PFSK-1 (cell line): ENCODE measurements around the gene PGLYRP4.

Experiments
- FOXP2 ChIP-seq: optimal IDR thresholded peaks from 2 replicates; pipeline ENCODE3; 2011; ENCODE audit warnings: borderline replicate concordance, control low read depth, inconsistent platforms; ENCODE audit not compliant: insufficient read depth; ENCODE audit errors: extremely low read length, extremely low read depth
- POLR2AphosphoS5 ChIP-seq: IDR thresholded peaks from 2 replicates; pipeline ENCODE4 v1.6.1; 2012; ENCODE audit warnings: low read depth, mild to moderate bottlenecking, control low read depth, low read length, moderate library complexity
- TF ChIP-seq, protein P1 (sequence below), 2 experiments: IDR thresholded peaks; 2 replicates each; pipeline versions ENCODE4 v1.6.1 to v1.8.0; 2011 to 2012; ENCODE audit warnings: low read depth in 2 of 2, low read length in 2 of 2, control low read depth in 1 of 2, inconsistent platforms in 1 of 2, mild to moderate bottlenecking in 1 of 2, moderate library complexity in 1 of 2; ENCODE audit not compliant: insufficient read depth in 1 of 2

DNA sequence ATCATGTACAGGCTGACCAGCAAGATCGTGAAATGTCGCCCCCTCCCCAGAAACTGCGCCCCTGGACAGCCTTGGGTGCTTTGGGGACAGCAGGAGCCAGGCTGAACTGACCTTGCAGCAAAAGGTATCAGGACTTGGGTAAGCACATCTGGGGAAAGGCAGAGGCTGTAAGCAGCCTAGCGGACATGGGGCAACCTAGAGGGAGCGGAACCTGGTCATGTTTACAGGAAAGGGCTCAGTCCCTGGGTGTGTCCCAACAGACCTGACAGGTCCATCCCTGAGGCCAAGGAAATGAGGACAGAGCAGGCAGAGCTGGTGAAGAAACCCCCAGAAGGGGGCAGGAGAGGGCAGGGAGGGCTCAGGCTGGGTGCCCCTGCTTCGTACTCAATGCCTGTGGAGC is 45.3 kb upstream of the PGLYRP4 start:
- TF ChIP-seq POLR2AphosphoS5 (no peak), FOXP2 (no peak)
- TF ChIP-seq, protein P1, sequence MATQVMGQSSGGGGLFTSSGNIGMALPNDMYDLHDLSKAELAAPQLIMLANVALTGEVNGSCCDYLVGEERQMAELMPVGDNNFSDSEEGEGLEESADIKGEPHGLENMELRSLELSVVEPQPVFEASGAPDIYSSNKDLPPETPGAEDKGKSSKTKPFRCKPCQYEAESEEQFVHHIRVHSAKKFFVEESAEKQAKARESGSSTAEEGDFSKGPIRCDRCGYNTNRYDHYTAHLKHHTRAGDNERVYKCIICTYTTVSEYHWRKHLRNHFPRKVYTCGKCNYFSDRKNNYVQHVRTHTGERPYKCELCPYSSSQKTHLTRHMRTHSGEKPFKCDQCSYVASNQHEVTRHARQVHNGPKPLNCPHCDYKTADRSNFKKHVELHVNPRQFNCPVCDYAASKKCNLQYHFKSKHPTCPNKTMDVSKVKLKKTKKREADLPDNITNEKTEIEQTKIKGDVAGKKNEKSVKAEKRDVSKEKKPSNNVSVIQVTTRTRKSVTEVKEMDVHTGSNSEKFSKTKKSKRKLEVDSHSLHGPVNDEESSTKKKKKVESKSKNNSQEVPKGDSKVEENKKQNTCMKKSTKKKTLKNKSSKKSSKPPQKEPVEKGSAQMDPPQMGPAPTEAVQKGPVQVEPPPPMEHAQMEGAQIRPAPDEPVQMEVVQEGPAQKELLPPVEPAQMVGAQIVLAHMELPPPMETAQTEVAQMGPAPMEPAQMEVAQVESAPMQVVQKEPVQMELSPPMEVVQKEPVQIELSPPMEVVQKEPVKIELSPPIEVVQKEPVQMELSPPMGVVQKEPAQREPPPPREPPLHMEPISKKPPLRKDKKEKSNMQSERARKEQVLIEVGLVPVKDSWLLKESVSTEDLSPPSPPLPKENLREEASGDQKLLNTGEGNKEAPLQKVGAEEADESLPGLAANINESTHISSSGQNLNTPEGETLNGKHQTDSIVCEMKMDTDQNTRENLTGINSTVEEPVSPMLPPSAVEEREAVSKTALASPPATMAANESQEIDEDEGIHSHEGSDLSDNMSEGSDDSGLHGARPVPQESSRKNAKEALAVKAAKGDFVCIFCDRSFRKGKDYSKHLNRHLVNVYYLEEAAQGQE (IDR thresholded peaks at IDR 0.05; ENCODE audit: insufficient read depth in 1 of 2, low read depth in 2 of 2, low read length in 2 of 2) = no peak
